NT2/D1 (cell line): ENCODE data around the gene SRMS.

ENCODE experiments used
- YY1 ChIP-seq: IDR thresholded peaks from 2 replicates; pipeline ENCODE4 v1.6.1; 2011; ENCODE audit not compliant: insufficient read length, insufficient read depth
- ZNF274 ChIP-seq: IDR thresholded peaks from 2 replicates; pipeline ENCODE4 v1.6.1; 2011; ENCODE audit warnings: mild to moderate bottlenecking, low read depth, low read length

DNA sequence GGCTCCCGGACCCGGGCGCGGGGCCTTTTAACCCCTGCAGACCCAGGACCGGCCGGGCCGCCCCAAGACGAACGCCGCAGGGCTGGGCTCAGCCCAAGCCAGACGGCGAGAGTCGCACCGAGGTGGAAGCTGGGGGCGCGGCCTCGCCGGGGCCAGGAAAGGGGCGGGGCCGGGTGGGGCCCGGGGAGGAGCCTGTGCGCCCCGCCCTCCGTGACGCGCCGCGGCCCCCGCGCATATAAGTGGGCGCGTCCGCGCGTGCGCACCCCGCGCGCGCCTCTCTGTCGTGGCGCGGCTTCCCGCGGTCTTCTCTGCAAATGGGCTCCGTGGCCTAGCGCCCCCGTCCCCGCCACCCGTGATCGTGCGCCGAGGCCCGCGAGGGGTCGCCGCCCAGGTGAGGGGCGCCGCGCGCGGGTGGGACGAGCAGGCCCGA lies 27.0 kb downstream of the SRMS start, which contains the start of gene PPDPF:
- no peak for TF ChIP-seq YY1
- TF ChIP-seq ZNF274: no peak
